ENCODE measurements around the gene ATP10A. TPM values are rescaled to one million over a fixed set of nuclear protein-coding genes. Genes with fewer than 3 reads are reported as not detected.
A peak's percentile ranks its signal among the peaks of the same experiment; 100 is the strongest.
"Not testable (repeated sequence)": the region's sequence is repeated elsewhere in the genome, so short reads cannot be mapped to it uniquely, and the experiment has no call there.

Gene ATP10A
- total RNA-seq, 1 donor from 2014 or later = 10.6 TPM

- DNase-seq (ENCODE audit: low spot score) = no peak
Observed at GRCh38 chr15:25884370-25884769, 21.2 kb upstream of the ATP10A start.

GRCh38 chr15:25883463-25884259 lies 20.5 kb upstream of the ATP10A start:
- no peak for DNase-seq (ENCODE audit: low spot score)

GRCh38 chr15:25882466-25882865 lies 19.3 kb upstream of the ATP10A start:
- DNase-seq (ENCODE audit: low spot score) = no peak

GRCh38 chr15:25880877-25881276 lies 17.8 kb upstream of the ATP10A start:
- not testable (repeated sequence) for DNase-seq (ENCODE audit: low spot score)

GRCh38 chr15:25880411-25880810 lies 17.3 kb upstream of the ATP10A start:
- DNase-seq (ENCODE audit: low spot score) = no peak

GRCh38 chr15:25879438-25879837 lies 16.3 kb upstream of the ATP10A start:
- DNase-seq (ENCODE audit: low spot score) = no peak

GRCh38 chr15:25877681-25878080 lies 14.6 kb upstream of the ATP10A start:
- no peak for DNase-seq (ENCODE audit: low spot score)

GRCh38 chr15:25876231-25877140 lies 13.4 kb upstream of the ATP10A start:
- DNase-seq (ENCODE audit: low spot score) = no peak

- DNase-seq (ENCODE audit: low spot score) = no peak
Observed at GRCh38 chr15:25875566-25875965, 12.4 kb upstream of the ATP10A start.

GRCh38 chr15:25874379-25874778 lies 11.3 kb upstream of the ATP10A start:
- DNase-seq (ENCODE audit: low spot score) = no peak

GRCh38 chr15:25871403-25871802 lies 8.3 kb upstream of the ATP10A start:
- DNase-seq (ENCODE audit: low spot score) = no peak

- DNase-seq (ENCODE audit: low spot score) = no peak
Observed at GRCh38 chr15:25870938-25871337, 7.8 kb upstream of the ATP10A start.

- DNase-seq (ENCODE audit: low spot score) = no peak
Observed at GRCh38 chr15:25869701-25870100, 6.6 kb upstream of the ATP10A start.

GRCh38 chr15:25866874-25867273 lies 3.7 kb upstream of the ATP10A start:
- no peak for DNase-seq (ENCODE audit: low spot score)

GRCh38 chr15:25866251-25866650 lies 3.1 kb upstream of the ATP10A start:
- DNase-seq (ENCODE audit: low spot score) = no peak

- DNase-seq (ENCODE audit: low spot score) = no peak
Observed at GRCh38 chr15:25864966-25865365, 1.8 kb upstream of the ATP10A start.

GRCh38 chr15:25863968-25864580 lies 947 bp upstream of the ATP10A start:
- DNase-seq (ENCODE audit: low spot score) = no peak

GRCh38 chr15:25862472-25863110 lies 536 bp downstream of the ATP10A start:
- peak; percentile 64 for DNase-seq (ENCODE audit: low spot score)

- DNase-seq (ENCODE audit: low spot score) = no peak
Observed at GRCh38 chr15:25862071-25862471, 1.1 kb downstream of the ATP10A start.

- no peak for DNase-seq (ENCODE audit: low spot score)
Observed at GRCh38 chr15:25860885-25861866, 2.0 kb downstream of the ATP10A start.
